ENCODE measurements around the gene TDP2. TPM values are rescaled to one million over a fixed set of nuclear protein-coding genes. Genes with fewer than 3 reads are reported as not detected.

Gene TDP2
- polyA plus RNA-seq, 1 experiment = 46.6 TPM

- POLR2A ChIA-PET = no interaction called here
- TF ChIP-seq CTCF (IDR thresholded peaks at IDR 0.05; ENCODE audit: low read depth, low read length) = no peak
- CTCF ChIA-PET = interaction anchor here (0.8 to 8.0 kb wide), 3 partner anchors 112 to 262 kb away, joined by 3 to 127 read pairs (median 3); no protein-coding TSS in a partner anchor
- H3K9me3 ChIP-seq (ENCODE audit: control insufficient read depth, insufficient read depth, low read length) = no peaks in the 10 kb centered on the region
- DNase-seq (ENCODE audit: low read depth, low spot score) = no peak
- no peak overlapping the region for H3K4me3 ChIP-seq (ENCODE audit: low read depth, low read length)
- H3K27ac ChIP-seq (ENCODE audit: low read depth, low read length) = no peak overlapping the region
- H3K27me3 ChIP-seq (ENCODE audit: control insufficient read depth, insufficient read depth, low read length) = no peaks in the 10 kb centered on the region
Observed at GRCh38 chr6:24694198-24694597, 27.5 kb upstream of the TDP2 start.

- no peak overlapping the region for H3K27ac ChIP-seq (ENCODE audit: low read depth, low read length)
- DNase-seq (ENCODE audit: low read depth, low spot score) = no peak
- H3K4me3 ChIP-seq (ENCODE audit: low read depth, low read length) = no peak overlapping the region
- CTCF ChIA-PET = interaction anchor here (0.7 to 8.0 kb wide), 3 partner anchors 111 to 262 kb away, joined by 3 to 127 read pairs (median 4); no protein-coding TSS in a partner anchor
- POLR2A ChIA-PET = no interaction called here
- no peak for TF ChIP-seq CTCF (IDR thresholded peaks at IDR 0.05; ENCODE audit: low read depth, low read length)
- no peaks in the 10 kb centered on the region for H3K9me3 ChIP-seq (ENCODE audit: control insufficient read depth, insufficient read depth, low read length)
- H3K27me3 ChIP-seq (ENCODE audit: control insufficient read depth, insufficient read depth, low read length) = no peaks in the 10 kb centered on the region
Observed at GRCh38 chr6:24692848-24693592, 26.3 kb upstream of the TDP2 start.

GRCh38 chr6:24692415-24692814, 25.7 kb upstream of the TDP2 start:
- DNase-seq (ENCODE audit: low read depth, low spot score) = no peak
- POLR2A ChIA-PET = no interaction called here
- no peak for TF ChIP-seq CTCF (IDR thresholded peaks at IDR 0.05; ENCODE audit: low read depth, low read length)
- no peak overlapping the region for H3K4me3 ChIP-seq (ENCODE audit: low read depth, low read length)
- H3K27me3 ChIP-seq (ENCODE audit: control insufficient read depth, insufficient read depth, low read length) = no peaks in the 10 kb centered on the region
- no peak overlapping the region for H3K27ac ChIP-seq (ENCODE audit: low read depth, low read length)
- CTCF ChIA-PET = interaction anchor here (1.4 to 8.0 kb wide), 2 partner anchors 110 to 262 kb away, joined by 3 to 127 read pairs; no protein-coding TSS in a partner anchor
- H3K9me3 ChIP-seq (ENCODE audit: control insufficient read depth, insufficient read depth, low read length) = no peaks in the 10 kb centered on the region

GRCh38 chr6:24692003-24692402, 25.3 kb upstream of the TDP2 start:
- ChIA-PET POLR2A (no interaction called here), CTCF (interaction anchor here (1.4 to 8.0 kb wide), 2 partner anchors 110 to 261 kb away, joined by 3 to 127 read pairs; no protein-coding TSS in a partner anchor)
- Histone ChIP-seq H3K27ac (ENCODE audit: low read depth, low read length) (no peak overlapping the region), H3K4me3 (ENCODE audit: low read depth, low read length) (no peak overlapping the region), H3K9me3 (ENCODE audit: control insufficient read depth, insufficient read depth, low read length) (no peaks in the 10 kb centered on the region), H3K27me3 (ENCODE audit: control insufficient read depth, insufficient read depth, low read length) (no peaks in the 10 kb centered on the region)
- no peak for TF ChIP-seq CTCF (IDR thresholded peaks at IDR 0.05; ENCODE audit: low read depth, low read length)
- DNase-seq (ENCODE audit: low read depth, low spot score) = no peak

GRCh38 chr6:24691550-24691949, 24.9 kb upstream of the TDP2 start:
- Histone ChIP-seq H3K4me3 (ENCODE audit: low read depth, low read length) (no peak overlapping the region), H3K9me3 (ENCODE audit: control insufficient read depth, insufficient read depth, low read length) (no peaks in the 10 kb centered on the region), H3K27me3 (ENCODE audit: control insufficient read depth, insufficient read depth, low read length) (no peaks in the 10 kb centered on the region), H3K27ac (ENCODE audit: low read depth, low read length) (no peak overlapping the region)
- DNase-seq (ENCODE audit: low read depth, low spot score) = no peak
- POLR2A ChIA-PET = no interaction called here
- no peak for TF ChIP-seq CTCF (IDR thresholded peaks at IDR 0.05; ENCODE audit: low read depth, low read length)
- CTCF ChIA-PET = interaction anchor here (1.4 to 8.0 kb wide), 2 partner anchors 109 to 261 kb away, joined by 3 to 127 read pairs; no protein-coding TSS in a partner anchor
